22Rv1 (cell line): ENCODE measurements around the gene SSMEM1.

ENCODE experiments used
- ZFX ChIP-seq: fragments of 450-650 bp; IDR thresholded peaks from 2 replicates; pipeline ENCODE4 v1.6.1; 2017; ENCODE audit warnings: antibody characterized with exemption, borderline replicate concordance
- TF ChIP-seq, protein P1 (sequence below): fragments of 450-650 bp; IDR thresholded peaks from 2 replicates; pipeline ENCODE4 v1.5.1; 2017; ENCODE audit warnings: mild to moderate bottlenecking

- TF ChIP-seq, protein P1, sequence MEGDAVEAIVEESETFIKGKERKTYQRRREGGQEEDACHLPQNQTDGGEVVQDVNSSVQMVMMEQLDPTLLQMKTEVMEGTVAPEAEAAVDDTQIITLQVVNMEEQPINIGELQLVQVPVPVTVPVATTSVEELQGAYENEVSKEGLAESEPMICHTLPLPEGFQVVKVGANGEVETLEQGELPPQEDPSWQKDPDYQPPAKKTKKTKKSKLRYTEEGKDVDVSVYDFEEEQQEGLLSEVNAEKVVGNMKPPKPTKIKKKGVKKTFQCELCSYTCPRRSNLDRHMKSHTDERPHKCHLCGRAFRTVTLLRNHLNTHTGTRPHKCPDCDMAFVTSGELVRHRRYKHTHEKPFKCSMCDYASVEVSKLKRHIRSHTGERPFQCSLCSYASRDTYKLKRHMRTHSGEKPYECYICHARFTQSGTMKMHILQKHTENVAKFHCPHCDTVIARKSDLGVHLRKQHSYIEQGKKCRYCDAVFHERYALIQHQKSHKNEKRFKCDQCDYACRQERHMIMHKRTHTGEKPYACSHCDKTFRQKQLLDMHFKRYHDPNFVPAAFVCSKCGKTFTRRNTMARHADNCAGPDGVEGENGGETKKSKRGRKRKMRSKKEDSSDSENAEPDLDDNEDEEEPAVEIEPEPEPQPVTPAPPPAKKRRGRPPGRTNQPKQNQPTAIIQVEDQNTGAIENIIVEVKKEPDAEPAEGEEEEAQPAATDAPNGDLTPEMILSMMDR: no peak
- TF ChIP-seq ZFX: no peak
Measured at GRCh38 chr7:130254555-130254954, 46.9 kb downstream of the SSMEM1 start.
